Smooth muscle cell (in vitro differentiated cells): ENCODE data around the gene LRP2. TPM values are rescaled to one million over a fixed set of nuclear protein-coding genes. Genes with fewer than 3 reads are reported as not detected.
"Not testable (repeated sequence)": the region's sequence is repeated elsewhere in the genome, so short reads cannot be mapped to it uniquely, and the experiment has no call there.

Experiments
- DNase-seq: peaks from one replicate; lab custom pipeline; 2025; ENCODE audit not compliant: unreplicated experiment; lab: John Stamatoyannopoulos, UW
- H2AFZ ChIP-seq: fragments of 200-600 bp; sonication (generic); 2 replicates; pipeline ENCODE4 v1.6.0; 2016; ENCODE audit warnings: antibody characterized with exemption, low read depth, mild to moderate bottlenecking
- H3F3A ChIP-seq: fragments of 200-600 bp; sonication (generic); 2 replicates; pipeline ENCODE4 v1.6.0; 2017; ENCODE audit warnings: antibody characterized with exemption, low read depth
- H3K27ac ChIP-seq: fragments of 200-600 bp; sonication (generic); 2 replicates; pipeline ENCODE4 v1.5.1; 2016; ENCODE audit warnings: low read depth, mild to moderate bottlenecking
- H3K27me3 ChIP-seq: fragments of 200-600 bp; sonication (generic); 2 replicates; pipeline ENCODE4 v1.6.1; 2016; ENCODE audit warnings: low read depth, mild to moderate bottlenecking
- H3K36me3 ChIP-seq: fragments of 200-600 bp; sonication (generic); 2 replicates; pipeline ENCODE4 v1.5.1; 2016; ENCODE audit warnings: low read depth
- H3K4me1 ChIP-seq: fragments of 200-600 bp; sonication (generic); 2 replicates; pipeline ENCODE4 v1.5.1; 2016; ENCODE audit warnings: low read depth
- H3K4me2 ChIP-seq: fragments of 200-600 bp; sonication (generic); 2 replicates; pipeline ENCODE4 v1.6.0; 2016; ENCODE audit warnings: mild to moderate bottlenecking
- H3K4me3 ChIP-seq: fragments of 200-600 bp; sonication (generic); 2 replicates; pipeline ENCODE4 v1.5.1; 2016; ENCODE audit warnings: mild to moderate bottlenecking
- H3K79me2 ChIP-seq: fragments of 200-600 bp; sonication (generic); 2 replicates; pipeline ENCODE4 v1.6.0; 2016; ENCODE audit warnings: low read depth, mild to moderate bottlenecking
- H3K9ac ChIP-seq: fragments of 200-600 bp; sonication (generic); 2 replicates; pipeline ENCODE4 v1.6.0; 2016; ENCODE audit warnings: low read depth
- H3K9me3 ChIP-seq: fragments of 200-600 bp; sonication (generic); replicated peaks from 2 replicates; pipeline ENCODE4 v1.5.1; 2016; ENCODE audit warnings: low read depth
- H4K20me1 ChIP-seq: fragments of 200-600 bp; sonication (generic); 2 replicates; pipeline ENCODE4 v1.6.0; 2016; ENCODE audit warnings: low read depth
- whole genome bisulfite sequencing: methylation state at CpG from one replicate; pipeline ENCODE4 v1.1.7; 2016; ENCODE audit warnings: low lambda C conversion rate; 5-methylcytosine and 5-hydroxymethylcytosine counted together
- polyA plus RNA-seq: library from polyadenylated mRNA; unstranded; fragments of >200 nt; fragmentation: Nextera tagmentation; extraction: Ambion mirVana; gene quantifications from 2 replicates; pipeline ENCODE4 v1.2.1, GENCODE V29; 2016
- total RNA-seq: library from RNA; depleted of rRNA; stranded (reverse); fragments of >200 nt; gene quantifications from 2 replicates; pipeline ENCODE4 v1.2.3, GENCODE V29; 2014
- TF ChIP-seq, protein P1 (sequence below): fragments of 200-600 bp; sonication (generic); IDR thresholded peaks from 2 replicates; pipeline ENCODE4 v1.5.1; 2017; ENCODE audit warnings: borderline replicate concordance, mild to moderate bottlenecking, antibody characterized with exemption; ENCODE audit not compliant: insufficient read depth, poor library complexity, severe bottlenecking

LRP2 gene
- total and polyA plus RNA-seq, 2 experiments from 2014 or later: 2.7 TPM; not detected in 1

GRCh38 chr2:169324581-169325260, 37.6 kb downstream of the LRP2 start:
- peaks cover 16% of the 10 kb centered on the region for H3K4me1 ChIP-seq
- H2AFZ ChIP-seq: no peak overlapping the region
- H3F3A ChIP-seq: peaks cover 6% of the 10 kb centered on the region
- no peaks in the 10 kb centered on the region for H4K20me1 ChIP-seq
- H3K9me3 ChIP-seq: no peaks in the 10 kb centered on the region
- H3K4me2 ChIP-seq: peak overlapping the region; percentile 62
- no peak overlapping the region for H3K9ac ChIP-seq
- DNase-seq: no peak
- H3K27me3 ChIP-seq: peaks cover 42% of the 10 kb centered on the region
- WGBS: 34% methylated on average over 5 of the region's 5 CpGs
- H3K4me3 ChIP-seq: no peak overlapping the region
- no peaks in the 10 kb centered on the region for H3K36me3 ChIP-seq
- H3K79me2 ChIP-seq: no peaks in the 10 kb centered on the region
- TF ChIP-seq, protein P1, sequence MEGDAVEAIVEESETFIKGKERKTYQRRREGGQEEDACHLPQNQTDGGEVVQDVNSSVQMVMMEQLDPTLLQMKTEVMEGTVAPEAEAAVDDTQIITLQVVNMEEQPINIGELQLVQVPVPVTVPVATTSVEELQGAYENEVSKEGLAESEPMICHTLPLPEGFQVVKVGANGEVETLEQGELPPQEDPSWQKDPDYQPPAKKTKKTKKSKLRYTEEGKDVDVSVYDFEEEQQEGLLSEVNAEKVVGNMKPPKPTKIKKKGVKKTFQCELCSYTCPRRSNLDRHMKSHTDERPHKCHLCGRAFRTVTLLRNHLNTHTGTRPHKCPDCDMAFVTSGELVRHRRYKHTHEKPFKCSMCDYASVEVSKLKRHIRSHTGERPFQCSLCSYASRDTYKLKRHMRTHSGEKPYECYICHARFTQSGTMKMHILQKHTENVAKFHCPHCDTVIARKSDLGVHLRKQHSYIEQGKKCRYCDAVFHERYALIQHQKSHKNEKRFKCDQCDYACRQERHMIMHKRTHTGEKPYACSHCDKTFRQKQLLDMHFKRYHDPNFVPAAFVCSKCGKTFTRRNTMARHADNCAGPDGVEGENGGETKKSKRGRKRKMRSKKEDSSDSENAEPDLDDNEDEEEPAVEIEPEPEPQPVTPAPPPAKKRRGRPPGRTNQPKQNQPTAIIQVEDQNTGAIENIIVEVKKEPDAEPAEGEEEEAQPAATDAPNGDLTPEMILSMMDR: no peak
- H3K27ac ChIP-seq: no peak overlapping the region

DNA sequence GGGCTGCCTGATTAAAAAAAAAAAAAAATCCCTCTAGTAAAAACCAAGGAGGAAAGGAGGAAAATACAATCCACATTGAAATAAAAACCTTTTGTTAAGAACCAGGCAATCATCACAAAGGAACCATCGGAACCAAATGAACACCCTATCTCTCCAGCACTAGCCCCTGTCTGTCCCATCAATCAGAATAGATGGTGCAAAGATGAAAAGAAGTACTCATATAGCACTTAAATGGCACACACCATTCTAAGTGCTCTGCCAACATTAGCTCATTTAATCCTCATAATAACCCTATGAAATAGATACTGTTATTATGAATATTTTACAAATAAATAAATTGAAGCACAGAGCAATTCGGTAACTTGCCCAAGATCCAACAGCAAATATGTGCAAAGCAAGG, 38.5 kb downstream of the LRP2 start:
- Histone ChIP-seq H3K27ac (no peak overlapping the region), H3K9me3 (no peaks in the 10 kb centered on the region), H3K4me2 (peak overlapping the region; percentile 62), H3K27me3 (peaks cover 42% of the 10 kb centered on the region), H2AFZ (no peak overlapping the region), H3K4me1 (peaks cover 16% of the 10 kb centered on the region), H3K79me2 (no peaks in the 10 kb centered on the region), H3K4me3 (no peak overlapping the region), H3F3A (peaks cover 6% of the 10 kb centered on the region), H3K9ac (no peak overlapping the region), H4K20me1 (no peaks in the 10 kb centered on the region), H3K36me3 (no peaks in the 10 kb centered on the region)
- DNase-seq: no peak
- 62% methylated on average over 2 of the region's 2 CpGs for WGBS
- TF ChIP-seq, protein P1: no peak

DNA sequence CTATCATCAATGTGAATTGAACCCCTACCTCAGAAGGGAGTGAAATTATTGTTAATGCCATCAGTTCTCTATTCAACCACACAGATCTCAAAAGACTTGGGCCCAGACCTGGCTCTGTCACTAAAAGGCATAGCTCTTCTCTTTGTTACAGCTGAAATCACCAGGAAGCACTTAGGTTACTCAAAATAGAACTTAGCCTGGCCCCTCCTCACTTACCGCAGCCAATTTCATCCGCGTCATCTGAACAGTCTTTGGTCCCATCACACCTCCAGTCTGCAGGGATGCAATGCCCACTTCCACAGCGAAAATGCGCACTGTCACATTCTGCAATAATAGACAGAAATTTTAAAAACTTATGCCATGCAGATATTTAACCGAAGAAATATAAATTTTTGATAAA, 41.8 kb downstream of the LRP2 start:
- no peak overlapping the region for H3K9ac ChIP-seq
- H3K4me2 ChIP-seq: no peak overlapping the region
- H3K36me3 ChIP-seq: no peaks in the 10 kb centered on the region
- H3K4me3 ChIP-seq: no peak overlapping the region
- no peak overlapping the region for H3K27ac ChIP-seq
- H3K79me2 ChIP-seq: no peaks in the 10 kb centered on the region
- no peaks in the 10 kb centered on the region for H3K9me3 ChIP-seq
- H3K27me3 ChIP-seq: peaks cover 42% of the 10 kb centered on the region
- no peak overlapping the region for H2AFZ ChIP-seq
- H4K20me1 ChIP-seq: no peaks in the 10 kb centered on the region
- no peak for DNase-seq
- TF ChIP-seq, protein P1: no peak
- H3K4me1 ChIP-seq: peaks cover 16% of the 10 kb centered on the region
- WGBS: 87% methylated on average over 6 of the region's 6 CpGs
- peaks cover 6% of the 10 kb centered on the region for H3F3A ChIP-seq

- no peaks in the 10 kb centered on the region for H3K79me2 ChIP-seq
- H3K27me3 ChIP-seq: peaks cover 8% of the 10 kb centered on the region
- H3K4me2 ChIP-seq: no peak overlapping the region
- H3K9me3 ChIP-seq: no peaks in the 10 kb centered on the region
- H3F3A ChIP-seq: no peaks in the 10 kb centered on the region
- TF ChIP-seq, protein P1: no peak
- no peak overlapping the region for H3K4me3 ChIP-seq
- no peak overlapping the region for H2AFZ ChIP-seq
- no peaks in the 10 kb centered on the region for H4K20me1 ChIP-seq
- no peaks in the 10 kb centered on the region for H3K36me3 ChIP-seq
- H3K4me1 ChIP-seq: no peaks in the 10 kb centered on the region
- 88% methylated on average over 3 of the region's 3 CpGs for WGBS
- H3K27ac ChIP-seq: no peak overlapping the region
- no peak overlapping the region for H3K9ac ChIP-seq
- no peak for DNase-seq
Measured at GRCh38 chr2:169315357-169315756, 47.0 kb downstream of the LRP2 start.

- H3K4me1 ChIP-seq: peaks cover 12% of the 10 kb centered on the region
- H3K36me3 ChIP-seq, H3K9ac ChIP-seq, H3F3A ChIP-seq, H3K79me2 ChIP-seq, H3K4me2 ChIP-seq, H3K27me3 ChIP-seq, H3K27ac ChIP-seq, H3K4me3 ChIP-seq, H2AFZ ChIP-seq, DNase-seq, H4K20me1 ChIP-seq, H3K9me3 ChIP-seq: not testable (repeated sequence)
- WGBS: 91% methylated on average over 5 of the region's 5 CpGs
Measured at GRCh38 chr2:169308349-169308748, 54.0 kb downstream of the LRP2 start.
